Measurements from ENCODE around the gene POMC.
"Not testable (repeated sequence)": the region's sequence is repeated elsewhere in the genome, so short reads cannot be mapped to it uniquely, and the experiment has no call there.

The POMC gene

GRCh38 chr2:25141120-25141519 lies 27.3 kb downstream of the POMC start:
- no peaks in the 10 kb centered on the region for H3K4me1 ChIP-seq (ENCODE audit: control insufficient read depth in 2 of 2, insufficient read depth in 1 of 2, low read depth in 1 of 2, low read length in 2 of 2)
- peaks cover 50 to 64% of the 10 kb centered on the region in 2 donors for H3K36me3 ChIP-seq (replicated peaks in 1 of 2; ENCODE audit: control insufficient read depth in 2 of 2, insufficient read depth in 2 of 2, low read length in 2 of 2)
- no peak overlapping the region for H3K23ac ChIP-seq (ENCODE audit: low read depth, low read length, poor library complexity)
- no peak overlapping the region for H4K91ac ChIP-seq (ENCODE audit: low read depth, low read length, poor library complexity)
- H3K4me2 ChIP-seq (ENCODE audit: insufficient read depth, low read length, poor library complexity, severe bottlenecking): no peak overlapping the region
- H2BK15ac ChIP-seq (ENCODE audit: low read length): no peak overlapping the region
- no peak for DNase-seq (ENCODE audit: low spot score)
- H3K4me3 ChIP-seq (ENCODE audit: low read length in 2 of 2): no peak overlapping the region
- H3K27ac ChIP-seq (replicated peaks; ENCODE audit: low read length): no peak overlapping the region
- H3K27me3 ChIP-seq (ENCODE audit: control insufficient read depth in 3 of 3, insufficient read depth in 3 of 3, low read depth in 1 of 3, low read length in 3 of 3): no peaks in the 10 kb centered on the region
- H2BK5ac ChIP-seq (ENCODE audit: low read length): no peak overlapping the region
- H2AK5ac ChIP-seq (ENCODE audit: low read depth, low read length): no peak overlapping the region
- H3K79me1 ChIP-seq (ENCODE audit: low read depth, low read length): no peaks in the 10 kb centered on the region
- no peak overlapping the region for H3K9ac ChIP-seq (ENCODE audit: low read depth, low read length, poor library complexity)
- H3K4ac ChIP-seq (ENCODE audit: low read length): no peak overlapping the region
- no CpG with 5 or more reads among the region's 8 CpGs for WGBS, 2 donors (ENCODE audit: extremely low coverage in 2 of 2, insufficient read length in 2 of 2, insufficient replicate concordance in 1 of 2)
- H2AFZ ChIP-seq (ENCODE audit: low read length): no peak overlapping the region
- no peak overlapping the region for H3K14ac ChIP-seq (ENCODE audit: low read length)
- H3K18ac ChIP-seq (ENCODE audit: low read length): no peak overlapping the region
- H4K8ac ChIP-seq (ENCODE audit: low read depth, low read length): no peak overlapping the region
- no peak overlapping the region for H2BK12ac ChIP-seq (ENCODE audit: low read length)
- no peaks in the 10 kb centered on the region for H3K9me3 ChIP-seq (replicated peaks in 1 of 2; ENCODE audit: control insufficient read depth in 2 of 2, insufficient read depth in 1 of 2, low read depth in 1 of 2, low read length in 2 of 2)
- H2BK120ac ChIP-seq (ENCODE audit: low read depth, low read length): no peak overlapping the region

DNA sequence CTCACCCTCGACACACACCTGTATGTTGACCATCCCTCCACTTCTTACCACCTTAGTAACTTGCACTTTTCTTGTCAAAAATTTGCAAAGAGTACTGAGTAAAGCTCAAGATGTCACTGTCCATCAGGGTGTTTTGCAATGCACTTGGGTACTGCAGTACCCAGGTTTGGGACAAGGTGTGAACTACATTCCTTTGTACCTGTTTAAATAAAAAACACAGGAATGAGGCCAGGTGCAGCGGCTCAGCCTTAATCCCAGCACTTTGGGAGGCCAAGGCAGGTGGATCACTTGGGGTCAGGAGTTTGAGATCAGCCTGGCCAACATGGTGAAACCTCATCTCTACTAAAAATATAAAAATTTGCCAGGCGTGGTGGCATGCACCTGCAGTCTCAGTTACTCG lies 27.8 kb downstream of the POMC start:
- not testable (repeated sequence) for H2AK5ac ChIP-seq (ENCODE audit: low read depth, low read length); H3K27ac ChIP-seq (replicated peaks; ENCODE audit: low read length); H2BK120ac ChIP-seq (ENCODE audit: low read depth, low read length); H3K4me1 ChIP-seq (ENCODE audit: control insufficient read depth in 2 of 2, insufficient read depth in 1 of 2, low read depth in 1 of 2, low read length in 2 of 2); H3K79me1 ChIP-seq (ENCODE audit: low read depth, low read length); H3K23ac ChIP-seq (ENCODE audit: low read depth, low read length, poor library complexity); H4K8ac ChIP-seq (ENCODE audit: low read depth, low read length); H3K4me2 ChIP-seq (ENCODE audit: insufficient read depth, low read length, poor library complexity, severe bottlenecking); H3K9me3 ChIP-seq (replicated peaks in 1 of 2; ENCODE audit: control insufficient read depth in 2 of 2, insufficient read depth in 1 of 2, low read depth in 1 of 2, low read length in 2 of 2); H3K9ac ChIP-seq (ENCODE audit: low read depth, low read length, poor library complexity); DNase-seq (ENCODE audit: low spot score); H3K4me3 ChIP-seq (ENCODE audit: low read length in 2 of 2); H2BK5ac ChIP-seq (ENCODE audit: low read length); H2BK15ac ChIP-seq (ENCODE audit: low read length); H2BK12ac ChIP-seq (ENCODE audit: low read length); H3K27me3 ChIP-seq (ENCODE audit: control insufficient read depth in 3 of 3, insufficient read depth in 3 of 3, low read depth in 1 of 3, low read length in 3 of 3); H4K91ac ChIP-seq (ENCODE audit: low read depth, low read length, poor library complexity); H3K4ac ChIP-seq (ENCODE audit: low read length); H3K18ac ChIP-seq (ENCODE audit: low read length); H2AFZ ChIP-seq (ENCODE audit: low read length); H3K14ac ChIP-seq (ENCODE audit: low read length)
- no CpG with 5 or more reads among the region's 4 CpGs for WGBS, 2 donors (ENCODE audit: extremely low coverage in 2 of 2, insufficient read length in 2 of 2, insufficient replicate concordance in 1 of 2)
- H3K36me3 ChIP-seq (replicated peaks in 1 of 2; ENCODE audit: control insufficient read depth in 2 of 2, insufficient read depth in 2 of 2, low read length in 2 of 2): peaks cover 48 to 65% of the 10 kb centered on the region in 2 donors

GRCh38 chr2:25132693-25133092 lies 35.7 kb downstream of the POMC start:
- Histone ChIP-seq H2BK5ac (ENCODE audit: low read length) (peak overlapping the region; percentile 85), H2AK5ac (ENCODE audit: low read depth, low read length) (peak overlapping the region; percentile 87), H3K4me2 (ENCODE audit: insufficient read depth, low read length, poor library complexity, severe bottlenecking) (no peak overlapping the region), H3K4me3 (ENCODE audit: low read length in 2 of 2) (no peak overlapping the region), H2BK12ac (ENCODE audit: low read length) (no peak overlapping the region), H2BK120ac (ENCODE audit: low read depth, low read length) (peak overlapping the region; percentile 89), H3K14ac (ENCODE audit: low read length) (peak overlapping the region; percentile 89), H3K23ac (ENCODE audit: low read depth, low read length, poor library complexity) (no peak overlapping the region), H3K4me1 (ENCODE audit: control insufficient read depth in 2 of 2, insufficient read depth in 1 of 2, low read depth in 1 of 2, low read length in 2 of 2) (peaks cover 2 to 22% of the 10 kb centered on the region in 2 donors), H3K18ac (ENCODE audit: low read length) (peak overlapping the region; percentile 99), H3K36me3 (replicated peaks in 1 of 2; ENCODE audit: control insufficient read depth in 2 of 2, insufficient read depth in 2 of 2, low read length in 2 of 2) (peaks cover 41 to 66% of the 10 kb centered on the region in 2 donors), H2AFZ (ENCODE audit: low read length) (no peak overlapping the region), H3K9me3 (replicated peaks in 1 of 2; ENCODE audit: control insufficient read depth in 2 of 2, insufficient read depth in 1 of 2, low read depth in 1 of 2, low read length in 2 of 2) (no peaks in the 10 kb centered on the region), H3K79me1 (ENCODE audit: low read depth, low read length) (no peaks in the 10 kb centered on the region), H4K91ac (ENCODE audit: low read depth, low read length, poor library complexity) (peak overlapping the region; percentile 34), H4K8ac (ENCODE audit: low read depth, low read length) (no peak overlapping the region), H2BK15ac (ENCODE audit: low read length) (peak overlapping the region; percentile 53), H3K4ac (ENCODE audit: low read length) (peak overlapping the region; percentile 26), H3K27me3 (ENCODE audit: control insufficient read depth in 3 of 3, insufficient read depth in 3 of 3, low read depth in 1 of 3, low read length in 3 of 3) (no peaks in the 10 kb centered on the region), H3K9ac (ENCODE audit: low read depth, low read length, poor library complexity) (peak overlapping the region; percentile 44), H3K27ac (replicated peaks; ENCODE audit: low read length) (peak overlapping the region; percentile 96)
- no CpG with 5 or more reads among the region's 13 CpGs for WGBS, 2 donors (ENCODE audit: extremely low coverage in 2 of 2, insufficient read length in 2 of 2, insufficient replicate concordance in 1 of 2)
- DNase-seq (ENCODE audit: low spot score): no peak

DNA sequence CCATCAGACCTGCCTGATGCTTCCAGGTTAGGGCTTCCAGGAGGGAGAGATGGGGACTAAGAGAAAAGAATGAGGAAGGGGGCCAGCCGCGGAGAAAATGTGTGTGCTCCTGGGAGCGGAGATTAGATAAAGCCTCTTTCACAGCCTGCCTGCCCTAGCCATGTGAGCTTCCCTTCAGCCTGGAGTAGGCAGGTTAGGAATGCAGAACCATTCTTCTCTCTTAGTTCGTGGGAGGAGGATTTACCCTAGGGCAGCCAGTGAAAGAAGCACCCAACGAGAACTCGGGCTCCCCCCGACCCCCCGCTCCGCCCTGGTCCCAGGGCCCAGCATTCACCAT lies 36.1 kb downstream of the POMC start:
- H3K23ac ChIP-seq (ENCODE audit: low read depth, low read length, poor library complexity): no peak overlapping the region
- WGBS, 2 donors (ENCODE audit: extremely low coverage in 2 of 2, insufficient read length in 2 of 2, insufficient replicate concordance in 1 of 2): no CpG with 5 or more reads among the region's 9 CpGs
- peak overlapping the region; percentile 50 for H3K4me2 ChIP-seq (ENCODE audit: insufficient read depth, low read length, poor library complexity, severe bottlenecking)
- H3K4me1 ChIP-seq (ENCODE audit: control insufficient read depth in 2 of 2, insufficient read depth in 1 of 2, low read depth in 1 of 2, low read length in 2 of 2): peaks cover 2 to 23% of the 10 kb centered on the region in 2 donors
- H3K9ac ChIP-seq (ENCODE audit: low read depth, low read length, poor library complexity): no peak overlapping the region
- H2BK12ac ChIP-seq (ENCODE audit: low read length): no peak overlapping the region
- peak overlapping the region; percentile 53 for H2BK15ac ChIP-seq (ENCODE audit: low read length)
- no peaks in the 10 kb centered on the region for H3K79me1 ChIP-seq (ENCODE audit: low read depth, low read length)
- H2AK5ac ChIP-seq (ENCODE audit: low read depth, low read length): peak overlapping the region; percentile 87
- H3K14ac ChIP-seq (ENCODE audit: low read length): no peak overlapping the region
- no peak overlapping the region for H4K91ac ChIP-seq (ENCODE audit: low read depth, low read length, poor library complexity)
- no peak overlapping the region for H2AFZ ChIP-seq (ENCODE audit: low read length)
- H3K27me3 ChIP-seq (ENCODE audit: control insufficient read depth in 3 of 3, insufficient read depth in 3 of 3, low read depth in 1 of 3, low read length in 3 of 3): no peaks in the 10 kb centered on the region
- H3K36me3 ChIP-seq (replicated peaks in 1 of 2; ENCODE audit: control insufficient read depth in 2 of 2, insufficient read depth in 2 of 2, low read length in 2 of 2): peaks cover 38 to 63% of the 10 kb centered on the region in 2 donors
- peak overlapping the region; percentile 85 for H2BK5ac ChIP-seq (ENCODE audit: low read length)
- no peak overlapping the region for H3K4me3 ChIP-seq (ENCODE audit: low read length in 2 of 2)
- no peak overlapping the region for H3K4ac ChIP-seq (ENCODE audit: low read length)
- H2BK120ac ChIP-seq (ENCODE audit: low read depth, low read length): peak overlapping the region; percentile 89
- H3K9me3 ChIP-seq (replicated peaks in 1 of 2; ENCODE audit: control insufficient read depth in 2 of 2, insufficient read depth in 1 of 2, low read depth in 1 of 2, low read length in 2 of 2): no peaks in the 10 kb centered on the region
- H3K27ac ChIP-seq (replicated peaks; ENCODE audit: low read length): peak overlapping the region; percentile 96
- no peak overlapping the region for H4K8ac ChIP-seq (ENCODE audit: low read depth, low read length)
- DNase-seq (ENCODE audit: low spot score): peak; percentile 58
- peak overlapping the region; percentile 99 for H3K18ac ChIP-seq (ENCODE audit: low read length)

Data from neuronal stem cell (in vitro differentiated cells).